Activated naive CD8-positive, alpha-beta T cell (primary cell): ENCODE measurements around the gene GABBR2.

Experiments
- H3K27ac Mint-ChIP-seq: one replicate; pipeline ENCODE4 v1.8.0; 2021; ENCODE audit warnings: mixed read lengths
- H3K27me3 Mint-ChIP-seq: one replicate; pipeline ENCODE4 v1.8.0; 2021; ENCODE audit warnings: mixed read lengths
- H3K36me3 Mint-ChIP-seq: one replicate; pipeline ENCODE4 v1.8.0; 2021; ENCODE audit warnings: mixed read lengths
- H3K4me1 Mint-ChIP-seq: one replicate; pipeline ENCODE4 v1.8.0; 2021; ENCODE audit warnings: low read depth, mixed read lengths
- H3K4me3 Mint-ChIP-seq: one replicate; pipeline ENCODE4 v1.8.0; 2021; ENCODE audit warnings: mild to moderate bottlenecking, mixed read lengths
- H3K9me3 Mint-ChIP-seq: one replicate; pipeline ENCODE4 v1.8.0; 2021; ENCODE audit warnings: low read depth, mixed read lengths

Gene GABBR2

GRCh38 chr9:98247831-98248657, 460.7 kb downstream of the GABBR2 start:
- H3K36me3 Mint-ChIP-seq: peaks cover 4% of the 10 kb centered on the region
- no peaks in the 10 kb centered on the region for H3K9me3 Mint-ChIP-seq
- no peaks in the 10 kb centered on the region for H3K27me3 Mint-ChIP-seq
- no peak overlapping the region for H3K27ac Mint-ChIP-seq
- peaks cover 10% of the 10 kb centered on the region for H3K4me1 Mint-ChIP-seq
- no peak overlapping the region for H3K4me3 Mint-ChIP-seq

GRCh38 chr9:98242426-98242825, 466.3 kb downstream of the GABBR2 start:
- Mint-ChIP-seq H3K36me3 (peaks cover 3% of the 10 kb centered on the region), H3K9me3 (no peaks in the 10 kb centered on the region)

DNA sequence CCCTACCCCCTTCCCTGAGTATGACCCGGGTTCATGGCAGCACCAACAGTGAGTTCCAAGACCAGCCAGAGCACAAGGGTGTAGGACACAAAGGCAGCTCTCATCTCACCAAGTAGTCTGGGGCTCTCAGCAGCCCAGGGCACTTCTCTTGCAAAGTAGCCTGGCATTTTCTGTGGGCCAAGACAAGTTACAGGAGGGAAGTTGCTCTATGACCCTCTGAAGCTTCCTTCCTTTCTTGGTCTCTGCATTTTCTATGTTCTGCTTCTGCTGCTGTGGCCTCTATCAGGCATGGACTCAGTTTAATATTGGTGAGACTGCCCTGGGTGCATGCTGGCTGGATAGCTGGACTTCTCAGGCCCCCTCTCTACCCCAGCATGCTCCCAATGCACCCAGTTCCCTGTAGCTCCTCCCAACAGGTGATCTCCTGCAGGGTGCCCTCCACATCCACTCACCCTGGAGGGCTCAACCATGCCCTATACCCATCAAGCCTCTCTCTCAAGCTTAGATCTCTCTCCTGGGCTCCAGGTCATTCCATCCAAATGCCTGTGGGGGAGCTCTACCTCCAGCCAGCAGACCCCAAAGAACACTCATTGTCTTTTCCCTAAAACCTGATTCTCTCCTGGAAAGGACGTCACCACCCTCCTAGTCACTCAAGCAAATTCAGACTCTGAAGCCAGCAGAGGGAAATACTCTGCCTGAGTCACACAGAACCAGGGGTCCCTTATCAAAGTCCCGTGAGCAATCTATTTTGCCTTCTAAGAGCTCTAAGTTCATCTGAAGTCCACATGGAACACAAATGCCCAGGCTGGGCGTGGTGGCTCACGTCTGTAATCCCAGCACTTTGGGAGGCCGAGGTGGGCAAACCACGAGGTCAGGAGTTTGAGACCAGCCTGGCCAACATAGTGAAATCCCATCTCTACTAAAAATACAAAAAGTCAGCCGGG, 467.1 kb downstream of the GABBR2 start:
- no peak overlapping the region for H3K4me3 Mint-ChIP-seq
- H3K4me1 Mint-ChIP-seq: no peaks in the 10 kb centered on the region
- peaks cover 3% of the 10 kb centered on the region for H3K36me3 Mint-ChIP-seq
- no peaks in the 10 kb centered on the region for H3K27me3 Mint-ChIP-seq
- H3K9me3 Mint-ChIP-seq: no peaks in the 10 kb centered on the region
- no peak overlapping the region for H3K27ac Mint-ChIP-seq

More at GRCh38 chr9:98242426-98242825, 466.3 kb downstream of the GABBR2 start:
- Mint-ChIP-seq H3K27ac (no peak overlapping the region), H3K27me3 (no peaks in the 10 kb centered on the region), H3K4me1 (no peaks in the 10 kb centered on the region), H3K4me3 (no peak overlapping the region)

GRCh38 chr9:98240475-98240874, 468.3 kb downstream of the GABBR2 start:
- Mint-ChIP-seq H3K4me1 (no peaks in the 10 kb centered on the region), H3K27me3 (no peaks in the 10 kb centered on the region), H3K4me3 (no peak overlapping the region), H3K9me3 (no peaks in the 10 kb centered on the region), H3K27ac (no peak overlapping the region), H3K36me3 (peaks cover 3% of the 10 kb centered on the region)
